Peyer's patch (tissue), 4 donors: Measurements from ENCODE around the gene MAP1B.

ENCODE experiments used
- POLR2A ChIP-seq, 2 donors: fragments of 450-650 bp; IDR thresholded peaks; one replicate each; pipeline ENCODE4 v1.5.1; 2017; ENCODE audit warnings: antibody characterized with exemption in 2 of 2, mild to moderate bottlenecking in 2 of 2, moderate library complexity in 2 of 2
- TF ChIP-seq, protein P1 (sequence below), 6 experiments: fragments of 450-650 bp in 4 of 6; fragments of 200-600 bp in 2 of 6; sonication (generic) in 1 of 6; IDR thresholded peaks; one replicate each; pipeline ENCODE4 v1.5.1; 2017 to 2019; ENCODE audit warnings: antibody characterized with exemption in 6 of 6, mild to moderate bottlenecking in 3 of 6, moderate library complexity in 1 of 6

DNA sequence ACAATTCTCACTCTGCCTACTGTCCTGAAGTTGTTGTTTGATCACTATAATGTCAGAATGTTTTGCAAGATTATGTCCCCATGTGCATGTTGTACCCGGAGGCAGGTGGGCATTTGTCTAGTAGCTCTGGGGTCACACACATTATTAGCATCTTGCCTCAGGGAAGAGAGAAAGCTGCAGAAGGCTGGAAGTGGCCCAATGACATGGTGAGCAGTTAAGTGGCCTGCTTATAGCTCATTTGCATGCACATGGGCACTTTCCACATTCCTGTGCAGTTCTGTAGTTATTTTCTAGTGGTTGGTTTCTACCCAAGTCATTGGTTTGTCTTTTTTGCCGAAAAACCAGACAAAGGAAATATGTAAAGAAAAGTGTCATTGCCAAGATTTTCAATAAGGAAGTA lies 80.9 kb downstream of the MAP1B start:
- TF ChIP-seq, protein P1, sequence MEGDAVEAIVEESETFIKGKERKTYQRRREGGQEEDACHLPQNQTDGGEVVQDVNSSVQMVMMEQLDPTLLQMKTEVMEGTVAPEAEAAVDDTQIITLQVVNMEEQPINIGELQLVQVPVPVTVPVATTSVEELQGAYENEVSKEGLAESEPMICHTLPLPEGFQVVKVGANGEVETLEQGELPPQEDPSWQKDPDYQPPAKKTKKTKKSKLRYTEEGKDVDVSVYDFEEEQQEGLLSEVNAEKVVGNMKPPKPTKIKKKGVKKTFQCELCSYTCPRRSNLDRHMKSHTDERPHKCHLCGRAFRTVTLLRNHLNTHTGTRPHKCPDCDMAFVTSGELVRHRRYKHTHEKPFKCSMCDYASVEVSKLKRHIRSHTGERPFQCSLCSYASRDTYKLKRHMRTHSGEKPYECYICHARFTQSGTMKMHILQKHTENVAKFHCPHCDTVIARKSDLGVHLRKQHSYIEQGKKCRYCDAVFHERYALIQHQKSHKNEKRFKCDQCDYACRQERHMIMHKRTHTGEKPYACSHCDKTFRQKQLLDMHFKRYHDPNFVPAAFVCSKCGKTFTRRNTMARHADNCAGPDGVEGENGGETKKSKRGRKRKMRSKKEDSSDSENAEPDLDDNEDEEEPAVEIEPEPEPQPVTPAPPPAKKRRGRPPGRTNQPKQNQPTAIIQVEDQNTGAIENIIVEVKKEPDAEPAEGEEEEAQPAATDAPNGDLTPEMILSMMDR (IDR thresholded peaks at IDR 0.05) = no peak
- TF ChIP-seq POLR2A (IDR thresholded peaks at IDR 0.05) = no peak
